Liver (tissue), 3 donors: ENCODE results near the gene AKAP13.
A peak's percentile ranks its signal among the peaks of the same experiment; 100 is the strongest.

ENCODE experiments used
- CTCF ChIP-seq: fragments of 150-350 bp; IDR thresholded peaks from 2 replicates; pipeline ENCODE4 v1.5.1; 2017; ENCODE audit warnings: improper control_type of control experiment, low read depth, low read length; ENCODE audit not compliant: missing input control
- RAD21 ChIP-seq, 2 donors: IDR thresholded peaks; 2 replicates each; pipeline ENCODE4 v1.6.1; 2016; ENCODE audit warnings: antibody characterized with exemption in 2 of 2, mild to moderate bottlenecking in 2 of 2
- YY1 ChIP-seq: IDR thresholded peaks from 2 replicates; pipeline ENCODE4 v1.6.1; 2016; ENCODE audit warnings: antibody characterized with exemption, mild to moderate bottlenecking
- donor health status: healthy.
- donor health status: healthy.

DNA sequence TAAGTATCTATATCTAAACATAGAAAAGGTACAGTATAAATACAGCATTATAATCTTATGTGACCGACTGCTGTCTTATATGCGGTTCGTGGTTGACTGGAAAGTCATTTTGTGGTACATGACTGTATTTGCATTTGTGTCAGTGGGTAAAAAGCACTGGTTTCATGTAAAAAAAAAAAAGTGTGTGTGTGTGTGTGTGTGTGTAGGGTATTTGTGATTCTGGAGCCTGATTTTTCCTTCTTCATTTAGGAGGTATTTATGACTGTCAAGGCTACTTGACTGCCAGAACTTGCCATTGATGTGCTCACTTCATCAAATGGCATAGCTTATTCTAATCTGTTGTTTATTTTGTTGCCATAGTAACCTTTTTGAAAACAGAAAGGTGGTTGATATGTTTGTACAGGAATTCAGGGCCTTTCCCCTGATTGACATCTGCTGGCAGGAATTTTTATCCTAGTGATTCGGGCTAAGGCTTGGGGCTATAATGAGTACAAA lies 63.2 kb downstream of the AKAP13 start:
- TF ChIP-seq CTCF (no peak), YY1 (no peak), RAD21 (IDR thresholded peaks at IDR 0.05) (peak; percentile 30 to 43)
